ENCODE measurements around the gene BCORL1. TPM values are rescaled to one million over a fixed set of nuclear protein-coding genes. Genes with fewer than 3 reads are reported as not detected.
A peak's percentile ranks its signal among the peaks of the same experiment; 100 is the strongest.

BCORL1 gene
- total RNA-seq, 1 experiment from 2014 or later: 0.96 TPM

DNA sequence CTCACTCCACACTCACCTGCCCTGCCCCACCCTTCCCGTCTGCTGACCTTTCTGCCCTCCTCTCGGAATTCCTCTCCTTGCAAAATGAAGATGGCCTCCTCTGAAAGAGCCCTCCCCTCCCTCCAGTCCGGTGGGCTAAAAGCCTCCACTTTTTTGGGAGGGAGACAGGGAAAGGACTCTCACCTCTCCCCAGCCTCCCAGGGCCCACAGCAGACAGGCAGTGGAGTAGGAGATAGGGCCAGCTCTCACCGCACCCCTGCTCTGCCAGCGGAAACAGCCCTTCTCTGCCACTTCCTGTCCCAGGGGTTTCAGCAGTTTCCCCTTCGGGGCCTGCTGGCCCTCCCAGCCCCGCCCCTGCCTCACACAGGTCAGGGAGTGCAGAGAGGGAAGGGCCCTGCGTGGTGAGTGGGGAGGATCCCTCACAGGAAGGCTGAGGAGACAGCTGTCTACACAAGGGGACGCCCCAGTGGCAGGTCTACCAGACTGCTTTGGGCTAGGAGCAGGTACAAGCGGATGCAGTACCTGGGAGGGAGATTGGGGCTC is 109.6 kb downstream of the BCORL1 start:
- DNase-seq (ENCODE audit: low read depth): no peak

DNA sequence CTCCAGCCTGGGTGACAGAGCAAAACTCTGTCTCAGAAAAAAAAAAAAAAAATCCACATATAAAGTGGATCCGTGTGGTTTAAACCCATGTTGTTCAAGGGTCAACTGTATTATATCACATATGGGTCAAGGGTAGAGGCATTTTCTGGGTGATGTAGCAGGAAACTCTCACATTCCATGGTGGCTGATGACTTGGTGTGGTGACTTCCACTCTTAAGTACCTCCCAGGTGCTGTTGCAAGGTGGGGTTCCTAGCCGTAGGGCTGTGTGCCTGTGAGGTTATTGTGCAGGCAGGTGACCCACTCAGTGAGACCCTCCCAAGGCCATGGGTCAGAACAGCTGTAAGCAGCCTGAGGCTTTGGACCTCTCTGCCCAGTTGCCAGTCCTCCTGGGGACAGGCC is 110.8 kb downstream of the BCORL1 start:
- DNase-seq (ENCODE audit: low read depth): no peak

DNA sequence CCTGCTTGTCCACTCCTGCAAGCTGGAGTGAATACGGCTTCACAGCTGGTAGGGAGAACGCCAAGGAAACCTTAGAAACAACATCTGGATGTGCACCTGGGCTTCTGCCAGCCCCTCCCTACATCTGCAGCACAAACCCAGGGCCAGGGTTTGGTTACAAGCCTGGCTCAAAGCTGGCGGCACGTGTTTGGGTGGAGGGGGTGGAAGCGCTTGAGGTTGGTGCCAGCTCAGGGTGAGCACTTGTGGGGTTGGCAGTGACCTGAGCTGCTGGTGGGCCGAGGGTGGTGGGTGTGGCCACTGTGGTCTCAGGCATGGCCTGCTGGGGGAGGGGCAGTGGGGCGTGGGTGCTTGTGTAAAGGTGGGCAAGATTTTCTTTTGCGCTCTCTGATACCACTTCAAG is 112.3 kb downstream of the BCORL1 start:
- no peak for DNase-seq (ENCODE audit: low read depth)

- DNase-seq (ENCODE audit: low read depth): no peak
Observed at GRCh38 chrX:130095249-130096030, 113.0 kb downstream of the BCORL1 start.

GRCh38 chrX:130097507-130098209 is 115.2 kb downstream of the BCORL1 start:
- DNase-seq (ENCODE audit: low read depth): no peak

GRCh38 chrX:130098210-130098552 is 115.7 kb downstream of the BCORL1 start:
- no peak for DNase-seq (ENCODE audit: low read depth)

GRCh38 chrX:130100180-130100579 is 117.7 kb downstream of the BCORL1 start:
- peak; percentile 83 for DNase-seq (ENCODE audit: low read depth)

- DNase-seq (ENCODE audit: low read depth): no peak
Observed at GRCh38 chrX:130103605-130104004, 121.2 kb downstream of the BCORL1 start.

DNA sequence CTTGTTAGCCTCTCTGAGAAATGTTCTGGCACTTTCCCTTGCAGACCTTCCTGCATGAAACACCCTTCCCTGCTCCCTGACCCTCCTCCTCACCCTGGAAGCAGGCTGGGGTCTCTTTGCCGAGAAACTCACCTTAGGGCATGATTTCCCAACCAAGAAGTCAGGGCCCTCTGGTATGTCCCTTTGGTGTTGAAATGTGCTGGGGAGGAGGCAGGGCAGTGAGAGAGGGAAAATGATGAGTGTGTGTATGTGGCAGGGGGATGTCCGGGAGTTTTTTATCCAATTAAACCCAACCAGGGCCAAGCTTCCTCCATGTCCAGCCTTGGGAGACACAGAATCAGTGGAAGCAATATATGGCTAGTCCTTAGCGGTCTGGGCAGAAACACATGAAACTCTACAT is 122.8 kb downstream of the BCORL1 start:
- no peak for DNase-seq (ENCODE audit: low read depth)

DNA sequence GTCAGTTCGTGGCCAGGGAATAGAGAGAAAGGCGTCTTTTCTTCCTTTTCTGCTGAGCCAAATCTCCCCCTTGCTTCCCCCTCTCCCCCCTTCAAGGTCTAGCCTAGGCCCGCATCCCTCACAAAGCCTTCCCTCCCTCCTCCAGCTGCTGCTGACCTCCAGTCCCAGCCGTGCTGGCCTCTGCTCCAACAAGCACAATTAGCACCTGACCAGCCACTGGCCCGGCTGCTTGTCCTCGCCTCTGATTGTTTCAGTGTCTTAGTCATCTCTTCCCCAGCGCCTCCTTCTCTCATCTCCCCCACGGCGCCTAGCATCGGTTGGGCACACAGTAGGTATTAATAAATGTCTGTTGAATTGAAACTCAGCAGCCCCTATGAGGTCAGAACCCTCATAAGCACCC is 123.6 kb downstream of the BCORL1 start:
- peak; percentile 35 for DNase-seq (ENCODE audit: low read depth)

Other genes starting within 250 kb of the BCORL1 start
- gene XPNPEP2, start 243.7 kb upstream of the BCORL1 start, total RNA-seq (2014; rRNA removed; shearing (Covaris generic)): not detected in 2 replicates
- gene SASH3, start 202.7 kb upstream of the BCORL1 start, total RNA-seq (2014; rRNA removed; shearing (Covaris generic)): not detected in 2 replicates
- 13.9 and 17.4 TPM in 2 replicates for gene ZDHHC9, start 138.7 kb upstream of the BCORL1 start, total RNA-seq (2014; rRNA removed; shearing (Covaris generic))
- gene UTP14A, start 76.5 kb upstream of the BCORL1 start, total RNA-seq (2014; rRNA removed; shearing (Covaris generic)): 16.5 and 17.0 TPM in 2 replicates
- 10.5 and 10.6 TPM in 2 replicates for gene ELF4, start 127.9 kb downstream of the BCORL1 start, total RNA-seq (2014; rRNA removed; shearing (Covaris generic))
- gene AIFM1, start 183.2 kb downstream of the BCORL1 start, total RNA-seq (2014; rRNA removed; shearing (Covaris generic)): 12.8 and 17.3 TPM in 2 replicates
- 1.6 and 2.0 TPM in 2 replicates for gene RAB33A, start 189.3 kb downstream of the BCORL1 start, total RNA-seq (2014; rRNA removed; shearing (Covaris generic))

Data from RPMI7951 (cell line).